Measurements from ENCODE around the gene ACSL3. TPM values are rescaled to one million over a fixed set of nuclear protein-coding genes. Genes with fewer than 3 reads are reported as not detected.
A peak's percentile ranks its signal among the peaks of the same experiment; 100 is the strongest.

Gene ACSL3
- total RNA-seq, 1 donor from 2014 or later = 87.0 TPM

DNA sequence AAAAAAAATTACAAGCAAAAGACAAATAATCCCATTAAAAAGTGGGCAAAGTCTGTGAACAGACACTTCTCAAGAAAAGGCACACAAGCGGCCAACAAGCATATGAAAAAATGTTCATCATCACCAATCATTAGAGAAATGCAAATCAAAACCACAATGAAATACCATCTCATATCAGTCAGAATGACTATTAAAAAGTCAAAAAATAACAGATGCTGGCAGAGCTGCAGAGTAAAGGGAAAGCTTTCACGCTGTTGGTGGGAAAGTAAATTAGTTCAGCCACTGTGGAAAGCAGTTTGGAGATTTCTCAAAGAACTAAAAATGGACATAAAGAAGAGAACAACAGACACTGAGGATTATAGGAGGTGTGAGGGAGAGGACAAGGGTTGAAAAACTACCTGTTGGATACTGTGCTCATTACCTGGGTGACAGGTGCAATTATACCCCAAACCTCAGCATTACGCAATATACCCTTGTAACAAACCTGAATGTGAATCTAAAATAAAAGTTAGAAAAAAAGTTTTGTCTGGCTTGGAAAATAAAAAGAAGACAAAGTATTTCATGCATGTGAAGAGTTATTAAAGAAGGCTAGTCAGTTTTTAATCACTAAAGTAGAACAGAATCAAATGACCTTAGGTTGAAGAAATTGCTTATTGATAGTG lies 8.7 kb upstream of the ACSL3 start:
- Mint-ChIP-seq H3K27ac (ENCODE audit: unreplicated experiment) (no peak overlapping the region), H3K27me3 (ENCODE audit: unreplicated experiment) (peaks cover 4% of the 10 kb centered on the region), H3K4me3 (ENCODE audit: unreplicated experiment) (no peak overlapping the region)

DNA sequence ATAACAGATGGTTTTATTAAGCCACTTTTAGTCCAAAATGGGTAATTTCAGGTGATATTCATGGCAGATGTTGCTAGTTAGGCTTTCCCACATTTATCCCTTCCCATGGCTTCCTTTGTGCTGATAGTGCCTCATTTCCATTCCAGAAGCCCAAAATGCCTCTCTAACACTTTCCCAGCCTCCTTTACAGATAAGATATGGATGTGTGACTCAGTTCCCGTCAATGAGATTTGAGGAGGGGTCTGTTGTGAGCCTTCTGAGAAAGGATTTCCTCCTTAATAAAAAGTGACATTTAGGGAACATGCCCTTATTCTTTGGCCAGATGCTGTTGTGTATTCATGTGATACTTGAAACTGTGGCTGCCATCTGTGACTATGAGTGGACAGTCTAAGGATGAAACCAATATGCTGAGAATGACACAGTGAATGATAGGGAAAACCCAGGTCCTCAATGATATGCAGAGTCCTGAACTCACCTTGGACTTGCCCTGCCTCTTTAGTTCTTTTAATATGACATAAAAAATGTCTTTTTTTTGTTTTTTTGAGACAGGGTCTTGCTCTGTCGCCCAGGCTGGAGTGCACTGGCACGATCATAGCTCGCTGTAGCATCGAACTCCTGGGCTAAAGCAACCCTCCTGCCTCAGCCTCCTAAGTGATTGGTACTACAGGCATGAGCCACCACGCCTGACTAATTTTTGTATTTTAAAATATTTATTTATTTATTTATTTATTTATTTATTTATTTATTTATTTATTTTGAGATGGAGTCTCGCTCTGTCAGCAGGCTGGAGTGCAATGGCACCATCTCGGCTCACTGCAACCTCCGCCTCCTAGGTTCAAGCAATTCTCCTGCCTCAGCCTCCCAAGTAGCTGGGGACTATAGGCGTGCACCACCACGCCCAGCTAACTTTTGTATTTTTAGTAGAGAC lies 5.8 kb upstream of the ACSL3 start:
- Mint-ChIP-seq H3K27ac (ENCODE audit: unreplicated experiment) (peak overlapping the region; percentile 29), H3K4me1 (ENCODE audit: low read depth, unreplicated experiment) (peaks cover 9% of the 10 kb centered on the region), H3K9me3 (ENCODE audit: unreplicated experiment) (peaks cover 6% of the 10 kb centered on the region), H3K36me3 (ENCODE audit: unreplicated experiment) (no peaks in the 10 kb centered on the region), H3K4me3 (ENCODE audit: unreplicated experiment) (no peak overlapping the region), H3K27me3 (ENCODE audit: unreplicated experiment) (peaks cover 4% of the 10 kb centered on the region)
- TF ChIP-seq, protein P1, sequence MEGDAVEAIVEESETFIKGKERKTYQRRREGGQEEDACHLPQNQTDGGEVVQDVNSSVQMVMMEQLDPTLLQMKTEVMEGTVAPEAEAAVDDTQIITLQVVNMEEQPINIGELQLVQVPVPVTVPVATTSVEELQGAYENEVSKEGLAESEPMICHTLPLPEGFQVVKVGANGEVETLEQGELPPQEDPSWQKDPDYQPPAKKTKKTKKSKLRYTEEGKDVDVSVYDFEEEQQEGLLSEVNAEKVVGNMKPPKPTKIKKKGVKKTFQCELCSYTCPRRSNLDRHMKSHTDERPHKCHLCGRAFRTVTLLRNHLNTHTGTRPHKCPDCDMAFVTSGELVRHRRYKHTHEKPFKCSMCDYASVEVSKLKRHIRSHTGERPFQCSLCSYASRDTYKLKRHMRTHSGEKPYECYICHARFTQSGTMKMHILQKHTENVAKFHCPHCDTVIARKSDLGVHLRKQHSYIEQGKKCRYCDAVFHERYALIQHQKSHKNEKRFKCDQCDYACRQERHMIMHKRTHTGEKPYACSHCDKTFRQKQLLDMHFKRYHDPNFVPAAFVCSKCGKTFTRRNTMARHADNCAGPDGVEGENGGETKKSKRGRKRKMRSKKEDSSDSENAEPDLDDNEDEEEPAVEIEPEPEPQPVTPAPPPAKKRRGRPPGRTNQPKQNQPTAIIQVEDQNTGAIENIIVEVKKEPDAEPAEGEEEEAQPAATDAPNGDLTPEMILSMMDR (IDR thresholded peaks at IDR 0.05; ENCODE audit: partially characterized antibody, unreplicated experiment) = no peak
- DNase-seq = no peak

More for the DNA sequence above, 8.7 kb upstream of the ACSL3 start:
- Mint-ChIP-seq H3K36me3 (ENCODE audit: unreplicated experiment) (no peaks in the 10 kb centered on the region), H3K9me3 (ENCODE audit: unreplicated experiment) (peaks cover 4% of the 10 kb centered on the region), H3K4me1 (ENCODE audit: low read depth, unreplicated experiment) (peaks cover 5% of the 10 kb centered on the region)
- TF ChIP-seq, protein P1 (IDR thresholded peaks at IDR 0.05; ENCODE audit: partially characterized antibody, unreplicated experiment) = no peak
- no peak for DNase-seq

DNA sequence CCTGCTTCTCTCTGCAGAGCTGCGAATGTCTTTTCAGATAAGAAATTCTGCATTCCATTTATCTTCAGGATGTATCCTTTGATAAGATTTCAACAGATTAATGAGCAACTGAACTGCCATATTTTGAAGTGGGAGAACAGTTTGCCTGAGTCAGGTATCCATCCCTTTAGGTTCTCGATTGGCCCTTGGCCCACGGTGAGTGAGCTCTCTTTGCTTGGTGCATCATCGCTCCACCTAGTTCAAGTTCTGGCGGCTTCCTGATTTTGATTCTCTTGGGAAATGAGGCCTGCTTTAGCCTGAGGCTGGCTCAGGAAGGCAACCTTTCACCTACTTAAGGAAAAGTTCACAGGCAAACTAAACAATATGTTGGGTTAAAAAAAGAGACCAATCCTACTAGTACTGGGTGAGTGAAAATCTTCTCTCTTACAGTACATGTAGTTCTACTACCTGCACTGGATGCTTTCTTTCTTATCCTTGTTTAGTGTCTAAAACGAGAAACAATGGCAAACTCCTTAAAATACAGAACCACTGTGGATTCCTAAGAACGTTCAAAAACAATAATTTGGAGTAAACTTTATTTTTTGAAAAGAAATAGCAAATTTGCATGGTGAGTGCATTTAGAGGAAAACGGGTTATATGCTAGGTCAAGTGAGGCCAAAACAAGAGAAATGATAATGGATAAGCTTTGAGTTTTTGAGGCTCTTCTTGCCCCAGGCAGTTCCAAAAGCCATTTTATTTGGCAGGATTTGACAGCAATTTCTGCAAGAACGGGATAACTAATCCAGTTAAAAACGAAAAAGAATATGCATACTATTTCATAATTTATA lies 837 bp upstream of the ACSL3 start:
- TF ChIP-seq, protein P1 (IDR thresholded peaks at IDR 0.05; ENCODE audit: partially characterized antibody, unreplicated experiment) = no peak
- Mint-ChIP-seq H3K27ac (ENCODE audit: unreplicated experiment) (peak overlapping the region; percentile 54), H3K4me3 (ENCODE audit: unreplicated experiment) (peak overlapping the region; percentile 77), H3K9me3 (ENCODE audit: unreplicated experiment) (peaks cover 9% of the 10 kb centered on the region), H3K4me1 (ENCODE audit: low read depth, unreplicated experiment) (peaks cover 5% of the 10 kb centered on the region), H3K27me3 (ENCODE audit: unreplicated experiment) (peaks cover 4% of the 10 kb centered on the region), H3K36me3 (ENCODE audit: unreplicated experiment) (no peaks in the 10 kb centered on the region)
- DNase-seq = no peak

DNA sequence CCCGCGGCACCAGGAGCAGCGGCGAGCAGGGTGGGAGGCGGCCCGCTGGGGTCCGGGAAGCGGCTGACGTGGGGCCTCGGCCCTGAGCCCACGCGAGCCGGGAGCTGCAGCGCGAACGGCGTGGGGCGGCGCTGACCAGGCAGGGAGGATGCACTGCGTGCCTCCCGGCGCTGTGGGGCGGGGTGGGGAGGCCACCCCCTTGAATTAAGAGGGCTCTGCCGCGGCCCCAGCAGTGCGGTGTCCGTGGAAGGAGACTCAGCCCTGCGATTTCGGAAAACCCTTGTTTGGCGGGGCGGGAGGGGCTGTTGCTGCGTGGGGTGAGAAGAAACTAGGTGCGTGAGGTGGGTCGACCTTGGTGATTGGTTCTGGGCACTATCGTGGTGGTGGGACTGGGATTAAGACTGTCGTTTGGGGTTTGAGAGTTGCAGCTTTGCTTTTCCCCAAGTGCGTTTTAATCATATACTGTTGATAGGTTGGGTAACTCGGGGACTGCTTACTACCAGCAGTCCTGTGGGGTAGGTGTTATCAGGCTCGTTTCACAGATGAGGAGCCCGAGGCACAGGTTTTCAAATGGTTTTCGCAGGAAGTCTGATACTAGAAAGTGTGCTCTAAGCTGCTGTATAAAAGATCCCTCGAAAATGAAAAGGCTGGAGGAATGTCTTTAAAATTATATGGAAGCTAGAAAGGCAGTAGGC lies 722 bp downstream of the ACSL3 start:
- no peaks in the 10 kb centered on the region for H3K36me3 Mint-ChIP-seq (ENCODE audit: unreplicated experiment)
- H3K27ac Mint-ChIP-seq (ENCODE audit: unreplicated experiment) = no peak overlapping the region
- H3K4me1 Mint-ChIP-seq (ENCODE audit: low read depth, unreplicated experiment) = peaks cover 8% of the 10 kb centered on the region
- TF ChIP-seq, protein P1 (IDR thresholded peaks at IDR 0.05; ENCODE audit: partially characterized antibody, unreplicated experiment) = no peak
- DNase-seq = no peak
- H3K9me3 Mint-ChIP-seq (ENCODE audit: unreplicated experiment) = peaks cover 9% of the 10 kb centered on the region
- peaks cover 4% of the 10 kb centered on the region for H3K27me3 Mint-ChIP-seq (ENCODE audit: unreplicated experiment)
- no peak overlapping the region for H3K4me3 Mint-ChIP-seq (ENCODE audit: unreplicated experiment)

Data from glutamatergic neuron (in vitro differentiated cells).